WI38 (cell line): ENCODE results near the gene PDZD4.

ENCODE experiments used
- H3K4me3 ChIP-seq: 2 replicates; pipeline ENCODE4 v1.5.1; 2011; ENCODE audit warnings: low read depth, mild to moderate bottlenecking, control low read depth, low read length
- CTCF ChIP-seq: IDR thresholded peaks from 2 replicates; pipeline ENCODE4 v1.5.1; 2012; ENCODE audit warnings: low read depth, mild to moderate bottlenecking, control low read depth, low read length

PDZD4 gene

GRCh38 chrX:153853180-153853901, 23.0 kb upstream of the PDZD4 start:
- H3K4me3 ChIP-seq: no peak overlapping the region
- no peak for TF ChIP-seq CTCF

GRCh38 chrX:153851981-153852380, 21.6 kb upstream of the PDZD4 start:
- TF ChIP-seq CTCF: no peak

GRCh38 chrX:153848325-153848724, 18.0 kb upstream of the PDZD4 start:
- TF ChIP-seq CTCF: no peak
- H3K4me3 ChIP-seq: no peak overlapping the region

More at GRCh38 chrX:153851981-153852380, 21.6 kb upstream of the PDZD4 start:
- H3K4me3 ChIP-seq: no peak overlapping the region

GRCh38 chrX:153845842-153846241, 15.5 kb upstream of the PDZD4 start:
- no peak overlapping the region for H3K4me3 ChIP-seq
- no peak for TF ChIP-seq CTCF

GRCh38 chrX:153845195-153845594, 14.9 kb upstream of the PDZD4 start:
- H3K4me3 ChIP-seq: no peak overlapping the region
- TF ChIP-seq CTCF: no peak

- no peak for TF ChIP-seq CTCF
- no peak overlapping the region for H3K4me3 ChIP-seq
Observed at GRCh38 chrX:153844509-153845082, 14.3 kb upstream of the PDZD4 start.

- no peak overlapping the region for H3K4me3 ChIP-seq
- no peak for TF ChIP-seq CTCF
Observed at GRCh38 chrX:153836921-153837320, 6.6 kb upstream of the PDZD4 start.
